Esophagus muscularis mucosa (tissue), 4 donors: ENCODE results near the gene SLC2A1. TPM values are rescaled to one million over a fixed set of nuclear protein-coding genes. Genes with fewer than 3 reads are reported as not detected.
A peak's percentile ranks its signal among the peaks of the same experiment; 100 is the strongest.

Experiments used
- DNase-seq: peaks from one replicate; pipeline ENCODE4 v3.0.0-alpha.2; 2017; ENCODE audit errors: extremely low spot score
- H3K27ac ChIP-seq, 4 donors: fragments of 200-600 bp; sonication (generic); replicated peaks in 1 of 4; 1 replicate in 3 of 4; 2 replicates in 1 of 4; pipeline ENCODE4 v1.5.1; 2016 to 2019; ENCODE audit warnings: mild to moderate bottlenecking in 1 of 4
- H3K27me3 ChIP-seq, 4 donors: fragments of 200-600 bp; sonication (generic); one replicate each; pipeline versions ENCODE4 v1.5.1 to v1.6.0; 2016 to 2019
- H3K36me3 ChIP-seq, 4 donors: fragments of 200-600 bp; sonication (generic); one replicate each; pipeline ENCODE4 v1.5.1; 2016 to 2019
- H3K4me1 ChIP-seq, 4 donors: fragments of 200-600 bp; sonication (generic); one replicate each; pipeline ENCODE4 v1.5.1; 2016 to 2019
- H3K4me3 ChIP-seq, 4 donors: fragments of 200-600 bp; sonication (generic); 1 replicate in 2 of 4; 2 replicates in 2 of 4; pipeline ENCODE4 v1.5.1; 2016 to 2019; ENCODE audit warnings: mild to moderate bottlenecking in 4 of 4, moderate library complexity in 1 of 4
- H3K9me3 ChIP-seq, 4 donors: fragments of 200-600 bp; sonication (generic); 1 replicate in 3 of 4; 2 replicates in 1 of 4; pipeline ENCODE4 v1.5.1; 2016 to 2019
- EP300 ChIP-seq: sonication (generic); formaldehyde crosslinking; IDR thresholded peaks from one replicate; pipeline ENCODE4 v1.6.1; 2017; ENCODE audit warnings: antibody characterized with exemption
- POLR2A ChIP-seq: fragments of 450-650 bp; IDR thresholded peaks from one replicate; pipeline ENCODE4 v1.6.1; 2017; ENCODE audit warnings: antibody characterized with exemption, moderate library complexity, mild to moderate bottlenecking, low read depth
- POLR2AphosphoS5 ChIP-seq, 2 donors: sonication (generic); formaldehyde crosslinking; IDR thresholded peaks; one replicate each; pipeline ENCODE4 v1.6.1; 2017; ENCODE audit warnings: antibody characterized with exemption in 2 of 2
- WGBS: methylation state at CpG from one replicate; pipeline ENCODE4 v1.1.5; 2018; 5-methylcytosine and 5-hydroxymethylcytosine counted together
- intact Hi-C: fragments of 100-400 bp; cut with DNase I; formaldehyde crosslinking; loops from one replicate; pipeline ENCODE4 v1.15.1; 2023
- total RNA-seq, 4 donors: library from RNA; depleted of rRNA; stranded (reverse); fragments of >200 nt; gene quantifications; one replicate each; pipeline versions ENCODE4 v1.1.0 to v1.2.1, GENCODE V29; 2016
- TF ChIP-seq, protein P1 (sequence below), 3 experiments: fragments of 200-600 bp in 2 of 3; fragments of 450-650 bp in 1 of 3; sonication (generic) in 2 of 3; IDR thresholded peaks; one replicate each; pipeline ENCODE4 v1.5.1; 2017 to 2019; ENCODE audit warnings: antibody characterized with exemption in 3 of 3, mild to moderate bottlenecking in 2 of 3, moderate library complexity in 1 of 3

The SLC2A1 gene
- 10 to 100 TPM; 17.4 to 63.6 (median 31.8) TPM for total RNA-seq

DNA sequence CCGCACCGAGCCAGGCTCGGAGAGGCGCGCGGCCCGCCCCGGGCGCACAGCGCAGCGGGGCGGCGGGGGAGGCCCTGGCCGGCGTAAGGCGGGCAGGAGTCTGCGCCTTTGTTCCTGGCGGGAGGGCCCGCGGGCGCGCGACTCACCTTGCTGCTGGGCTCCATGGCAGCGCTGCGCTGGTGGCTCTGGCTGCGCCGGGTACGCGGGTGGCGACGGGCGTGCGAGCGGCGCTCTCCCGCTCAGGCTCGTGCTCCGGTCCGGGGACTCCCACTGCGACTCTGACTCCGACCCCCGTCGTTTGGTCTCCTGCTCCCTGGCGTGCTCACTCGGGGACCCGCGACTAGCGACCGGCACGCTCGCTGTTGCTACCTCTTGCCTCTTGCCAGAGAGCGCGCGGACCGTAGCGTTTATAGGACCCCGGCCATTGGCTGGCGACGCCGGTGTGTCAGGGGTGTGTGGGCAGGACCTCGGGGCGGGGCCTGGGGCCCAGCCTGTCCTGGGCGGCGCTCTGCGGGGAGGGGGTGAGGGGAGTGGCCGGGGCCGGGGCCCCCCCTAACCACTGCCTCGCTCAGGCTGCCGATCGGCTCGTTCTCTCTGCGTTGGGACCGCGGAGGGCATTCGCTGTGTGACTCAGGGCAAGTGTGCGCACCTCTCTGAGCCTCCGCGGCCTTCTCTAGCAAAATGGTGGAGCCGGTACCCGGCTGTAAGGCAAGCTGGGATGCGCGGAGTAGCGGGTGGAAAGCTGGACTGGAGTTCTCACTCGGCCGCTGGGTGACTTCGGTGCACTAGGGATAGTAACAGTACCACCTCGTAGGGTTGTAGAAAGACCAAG is at the start of gene SLC2A1:
Gene SLC2A1, minus strand, starts transcription at position 381 of the 832 bp plus-strand sequence. Its CDS starts 217 bp downstream, at position 164.
- no peaks in the 10 kb centered on the region for H3K36me3 ChIP-seq
- peak; percentile 91 to 96 for TF ChIP-seq POLR2AphosphoS5 (IDR thresholded peaks at IDR 0.05)
- TF ChIP-seq EP300: no peak
- peak; percentile 65 for TF ChIP-seq POLR2A
- TF ChIP-seq, protein P1, sequence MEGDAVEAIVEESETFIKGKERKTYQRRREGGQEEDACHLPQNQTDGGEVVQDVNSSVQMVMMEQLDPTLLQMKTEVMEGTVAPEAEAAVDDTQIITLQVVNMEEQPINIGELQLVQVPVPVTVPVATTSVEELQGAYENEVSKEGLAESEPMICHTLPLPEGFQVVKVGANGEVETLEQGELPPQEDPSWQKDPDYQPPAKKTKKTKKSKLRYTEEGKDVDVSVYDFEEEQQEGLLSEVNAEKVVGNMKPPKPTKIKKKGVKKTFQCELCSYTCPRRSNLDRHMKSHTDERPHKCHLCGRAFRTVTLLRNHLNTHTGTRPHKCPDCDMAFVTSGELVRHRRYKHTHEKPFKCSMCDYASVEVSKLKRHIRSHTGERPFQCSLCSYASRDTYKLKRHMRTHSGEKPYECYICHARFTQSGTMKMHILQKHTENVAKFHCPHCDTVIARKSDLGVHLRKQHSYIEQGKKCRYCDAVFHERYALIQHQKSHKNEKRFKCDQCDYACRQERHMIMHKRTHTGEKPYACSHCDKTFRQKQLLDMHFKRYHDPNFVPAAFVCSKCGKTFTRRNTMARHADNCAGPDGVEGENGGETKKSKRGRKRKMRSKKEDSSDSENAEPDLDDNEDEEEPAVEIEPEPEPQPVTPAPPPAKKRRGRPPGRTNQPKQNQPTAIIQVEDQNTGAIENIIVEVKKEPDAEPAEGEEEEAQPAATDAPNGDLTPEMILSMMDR (IDR thresholded peaks at IDR 0.05): peak in 1 of 3 experiments; percentile 8
- intact Hi-C loops: no loop called here
- H3K4me3 ChIP-seq: peak within 1 kb of the TSS; percentile 68 to 95 (median 80)
- no peaks in the 10 kb centered on the region for H3K27me3 ChIP-seq
- no peaks in the 10 kb centered on the region for H3K9me3 ChIP-seq
- peak; percentile 98 for DNase-seq
- peaks cover 27 to 72% (median 51%) of the 10 kb centered on the region in 4 donors for H3K4me1 ChIP-seq
- H3K27ac ChIP-seq: peak within 1 kb of the TSS; percentile 89 to 97 (median 96)
- WGBS: 2% methylated on average over 26 of the region's 87 CpGs

DNA sequence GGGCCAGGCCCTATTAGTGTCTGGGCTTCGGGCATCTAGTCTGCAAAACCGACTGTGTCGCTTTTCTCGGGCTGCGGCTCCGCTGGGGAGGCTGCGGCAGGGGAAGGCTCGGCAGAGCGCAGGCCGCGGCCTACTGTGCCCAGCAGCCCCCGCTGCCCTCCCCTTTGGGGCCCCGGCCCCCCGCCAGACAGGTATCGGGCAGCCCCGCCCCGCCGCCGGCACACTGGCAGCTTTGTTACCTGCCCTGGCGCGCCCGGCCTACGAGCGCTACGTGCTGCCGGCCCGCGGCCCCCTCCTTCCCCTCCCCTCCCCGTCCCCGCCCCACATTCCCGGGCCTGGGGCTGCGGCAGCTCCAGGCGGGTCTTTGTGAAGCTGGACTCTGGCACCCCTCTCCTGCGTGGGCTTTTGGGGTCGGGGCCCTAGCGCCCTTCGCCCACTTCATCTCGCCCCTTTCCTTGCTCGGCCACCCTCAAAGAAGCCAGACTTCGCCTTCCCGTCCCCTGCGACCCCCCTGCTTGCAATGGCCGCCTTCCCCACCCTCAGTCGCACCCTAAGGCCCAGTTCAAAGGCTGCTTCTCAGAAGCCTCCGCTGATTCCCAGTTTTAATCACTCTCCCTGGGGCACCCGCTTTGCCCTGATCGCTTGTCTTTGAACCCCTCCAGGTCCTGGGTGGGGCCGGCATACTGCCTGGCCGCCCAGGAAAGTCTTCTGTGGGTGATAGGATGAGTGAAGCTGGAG is 48.9 kb upstream of the SLC2A1 start:
- intact Hi-C loops: no loop called here
- Histone ChIP-seq H3K27ac (no peak overlapping the region), H3K27me3 (peaks cover 0 to 48% (median 8%) of the 10 kb centered on the region in 4 donors), H3K36me3 (no peaks in the 10 kb centered on the region), H3K9me3 (no peaks in the 10 kb centered on the region), H3K4me1 (no peaks in the 10 kb centered on the region), H3K4me3 (no peak overlapping the region)
- no peak for DNase-seq
- TF ChIP-seq EP300 (no peak), POLR2AphosphoS5 (IDR thresholded peaks at IDR 0.05) (no peak), POLR2A (no peak)
- TF ChIP-seq, protein P1 (IDR thresholded peaks at IDR 0.05): no peak
- 79% methylated on average over 20 of the region's 49 CpGs for WGBS

DNA sequence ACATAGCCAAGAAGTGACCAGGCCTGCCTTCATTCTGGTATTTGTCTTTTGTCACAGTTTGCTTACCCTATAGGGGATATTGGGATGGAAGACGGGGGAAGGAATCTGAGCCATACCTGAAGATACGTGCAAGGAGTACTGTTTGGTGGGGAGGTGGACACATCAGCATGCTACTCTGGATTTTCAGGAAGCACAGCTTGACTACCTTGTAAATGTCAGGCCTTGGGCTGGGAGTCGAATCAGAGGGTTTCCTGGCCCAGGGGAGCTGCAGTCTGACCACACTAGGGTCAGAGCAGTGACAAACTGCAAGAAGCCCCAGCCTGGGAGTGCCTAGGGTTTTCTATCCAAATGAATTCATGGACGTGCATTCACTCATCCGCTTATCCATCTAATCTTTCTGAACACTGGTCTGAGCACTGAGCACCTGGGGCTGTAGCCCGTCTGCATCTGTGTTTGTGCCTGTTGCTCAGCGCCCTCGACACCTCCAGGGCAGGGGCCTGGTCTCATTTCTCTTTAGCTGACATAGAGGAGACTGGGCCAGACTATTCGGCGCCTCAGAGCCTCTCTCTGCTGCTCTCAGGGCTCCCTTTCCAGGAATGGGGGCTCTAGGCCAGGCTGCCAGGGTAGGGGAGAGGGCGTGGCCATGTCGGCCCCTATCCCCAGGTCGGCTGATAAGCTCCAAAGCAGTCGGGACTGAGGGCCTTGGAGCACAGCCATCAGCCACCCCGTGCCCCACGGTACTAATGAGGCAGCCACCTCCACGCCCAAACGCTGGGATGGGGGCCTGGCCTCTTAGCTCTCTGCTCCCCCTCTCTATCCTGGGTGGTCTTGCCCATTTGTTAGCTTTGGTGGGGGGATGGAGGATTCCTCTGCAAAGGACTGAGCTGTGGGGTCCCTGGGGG is 47.0 kb upstream of the SLC2A1 start:
- DNase-seq: no peak
- intact Hi-C loops: no loop called here

More for the DNA sequence above, 47.0 kb upstream of the SLC2A1 start:
- 61% methylated on average over 15 of the region's 18 CpGs for WGBS
- Histone ChIP-seq H3K27me3 (peaks cover 0 to 38% (median 8%) of the 10 kb centered on the region in 4 donors), H3K27ac (no peak overlapping the region), H3K9me3 (no peaks in the 10 kb centered on the region), H3K36me3 (no peaks in the 10 kb centered on the region), H3K4me3 (no peak overlapping the region), H3K4me1 (no peaks in the 10 kb centered on the region)
- TF ChIP-seq POLR2AphosphoS5 (IDR thresholded peaks at IDR 0.05) (no peak), EP300 (no peak), POLR2A (no peak)
- TF ChIP-seq, protein P1 (IDR thresholded peaks at IDR 0.05): no peak
